ENCODE results near the gene CDC42EP3.

GRCh38 chr2:37616677-37617005 lies 54.8 kb downstream of the CDC42EP3 start:
- TF ChIP-seq, protein P1, sequence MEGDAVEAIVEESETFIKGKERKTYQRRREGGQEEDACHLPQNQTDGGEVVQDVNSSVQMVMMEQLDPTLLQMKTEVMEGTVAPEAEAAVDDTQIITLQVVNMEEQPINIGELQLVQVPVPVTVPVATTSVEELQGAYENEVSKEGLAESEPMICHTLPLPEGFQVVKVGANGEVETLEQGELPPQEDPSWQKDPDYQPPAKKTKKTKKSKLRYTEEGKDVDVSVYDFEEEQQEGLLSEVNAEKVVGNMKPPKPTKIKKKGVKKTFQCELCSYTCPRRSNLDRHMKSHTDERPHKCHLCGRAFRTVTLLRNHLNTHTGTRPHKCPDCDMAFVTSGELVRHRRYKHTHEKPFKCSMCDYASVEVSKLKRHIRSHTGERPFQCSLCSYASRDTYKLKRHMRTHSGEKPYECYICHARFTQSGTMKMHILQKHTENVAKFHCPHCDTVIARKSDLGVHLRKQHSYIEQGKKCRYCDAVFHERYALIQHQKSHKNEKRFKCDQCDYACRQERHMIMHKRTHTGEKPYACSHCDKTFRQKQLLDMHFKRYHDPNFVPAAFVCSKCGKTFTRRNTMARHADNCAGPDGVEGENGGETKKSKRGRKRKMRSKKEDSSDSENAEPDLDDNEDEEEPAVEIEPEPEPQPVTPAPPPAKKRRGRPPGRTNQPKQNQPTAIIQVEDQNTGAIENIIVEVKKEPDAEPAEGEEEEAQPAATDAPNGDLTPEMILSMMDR (conservative IDR thresholded peaks at IDR 0.05), result no peak
- TF ChIP-seq ZFX (IDR thresholded peaks at IDR 0.05), result no peak

All from C4-2B (cell line).